DMS153 treated with DMSO at 0.1 percent for 48 hours (cell line): ENCODE data around the gene TSHZ1.

Experiments
- DNase-seq: peaks from one replicate; lab custom pipeline; 2025; ENCODE audit not compliant: unreplicated experiment; lab: John Stamatoyannopoulos, UW

Gene TSHZ1

GRCh38 chr18:75241705-75242104 lies 31.1 kb downstream of the TSHZ1 start:
- DNase-seq = no peak

GRCh38 chr18:75244351-75245313 lies 34.0 kb downstream of the TSHZ1 start:
- DNase-seq = no peak

GRCh38 chr18:75246721-75247610 lies 36.4 kb downstream of the TSHZ1 start:
- DNase-seq = no peak

- DNase-seq = peak; percentile 45
These were observed 37.2 kb downstream of the TSHZ1 start for GRCh38 chr18:75247611-75248421.

GRCh38 chr18:75248426-75249174 lies 38.0 kb downstream of the TSHZ1 start:
- peak; percentile 38 for DNase-seq

- no peak for DNase-seq
These were observed 38.5 kb downstream of the TSHZ1 start for GRCh38 chr18:75249175-75249518.

GRCh38 chr18:75249672-75250470 lies 39.3 kb downstream of the TSHZ1 start:
- no peak for DNase-seq

- no peak for DNase-seq
These were observed 39.8 kb downstream of the TSHZ1 start for GRCh38 chr18:75250471-75250821.

GRCh38 chr18:75251466-75251865 lies 40.9 kb downstream of the TSHZ1 start:
- DNase-seq = no peak

- DNase-seq = no peak
These were observed 41.5 kb downstream of the TSHZ1 start for GRCh38 chr18:75252136-75252535.

GRCh38 chr18:75253043-75253442 lies 42.4 kb downstream of the TSHZ1 start:
- no peak for DNase-seq

- no peak for DNase-seq
These were observed 43.2 kb downstream of the TSHZ1 start for GRCh38 chr18:75253784-75254183.

GRCh38 chr18:75255094-75255493 lies 44.5 kb downstream of the TSHZ1 start:
- DNase-seq = no peak

- no peak for DNase-seq
These were observed 45.8 kb downstream of the TSHZ1 start for GRCh38 chr18:75256376-75256775.

GRCh38 chr18:75257605-75258004 lies 47.0 kb downstream of the TSHZ1 start:
- no peak for DNase-seq

- no peak for DNase-seq
These were observed 51.0 kb downstream of the TSHZ1 start for GRCh38 chr18:75261430-75262223.

- DNase-seq = no peak
These were observed 51.9 kb downstream of the TSHZ1 start for GRCh38 chr18:75262511-75262910.

- no peak for DNase-seq
These were observed 53.6 kb downstream of the TSHZ1 start for GRCh38 chr18:75264195-75264594.
